Retina (tissue), 1 donor: ENCODE data around the gene OR10R2.
"Not testable (repeated sequence)": the region's sequence is repeated elsewhere in the genome, so short reads cannot be mapped to it uniquely, and the experiment has no call there.

Source experiments
- DNase-seq: peaks from one replicate; pipeline ENCODE4 v3.0.0-alpha.2; 2016

The OR10R2 gene, protein sequence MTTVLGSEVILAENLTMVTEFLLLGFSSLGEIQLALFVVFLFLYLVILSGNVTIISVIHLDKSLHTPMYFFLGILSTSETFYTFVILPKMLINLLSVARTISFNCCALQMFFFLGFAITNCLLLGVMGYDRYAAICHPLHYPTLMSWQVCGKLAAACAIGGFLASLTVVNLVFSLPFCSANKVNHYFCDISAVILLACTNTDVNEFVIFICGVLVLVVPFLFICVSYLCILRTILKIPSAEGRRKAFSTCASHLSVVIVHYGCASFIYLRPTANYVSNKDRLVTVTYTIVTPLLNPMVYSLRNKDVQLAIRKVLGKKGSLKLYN

DNA sequence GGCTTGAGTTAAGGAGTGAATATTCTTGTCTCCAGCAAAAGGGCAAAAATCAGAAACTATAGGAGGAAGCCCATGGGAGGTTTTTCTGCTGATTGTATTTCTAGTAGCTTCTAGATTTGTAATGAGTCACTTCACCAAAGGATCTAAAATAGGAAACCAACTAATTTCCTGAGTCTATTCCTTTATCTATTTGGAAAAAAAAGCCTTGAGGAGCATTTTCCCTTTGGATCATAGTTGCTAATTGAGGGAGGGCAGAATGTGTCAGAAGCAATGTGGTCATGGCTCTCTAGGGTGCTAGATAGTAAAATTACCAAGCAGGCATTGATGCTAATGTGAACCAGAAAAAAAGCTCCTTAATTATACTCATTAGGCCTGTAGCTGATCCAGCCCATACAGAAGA, at the start of gene OR10R2:
TSS of gene OR10R2 (plus strand) at position 301 of the 400 bp plus-strand sequence. CDS start 106 bp downstream, outside the sequence.
- DNase-seq = peak; percentile 3

DNA sequence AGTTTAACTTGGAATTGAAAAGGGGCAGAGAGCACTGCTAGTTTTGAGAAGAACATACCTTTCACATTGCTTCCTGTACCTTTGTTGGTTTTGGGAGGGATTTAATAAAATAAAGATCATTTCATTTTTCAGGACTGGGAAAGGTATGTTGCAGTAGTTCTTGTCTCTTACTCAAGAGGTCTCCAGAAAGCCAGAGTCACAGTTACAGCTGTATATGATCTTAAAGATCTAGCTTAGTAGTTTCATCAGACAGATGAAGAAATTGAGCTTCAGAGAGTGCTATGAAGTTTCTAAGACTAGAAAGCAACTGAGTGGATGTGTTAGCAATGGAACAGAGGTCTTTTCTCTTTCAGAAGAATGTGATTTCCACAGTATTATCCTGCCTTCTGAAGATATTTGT, 47.0 kb upstream of the OR10R2 start:
- DNase-seq = no peak

DNA sequence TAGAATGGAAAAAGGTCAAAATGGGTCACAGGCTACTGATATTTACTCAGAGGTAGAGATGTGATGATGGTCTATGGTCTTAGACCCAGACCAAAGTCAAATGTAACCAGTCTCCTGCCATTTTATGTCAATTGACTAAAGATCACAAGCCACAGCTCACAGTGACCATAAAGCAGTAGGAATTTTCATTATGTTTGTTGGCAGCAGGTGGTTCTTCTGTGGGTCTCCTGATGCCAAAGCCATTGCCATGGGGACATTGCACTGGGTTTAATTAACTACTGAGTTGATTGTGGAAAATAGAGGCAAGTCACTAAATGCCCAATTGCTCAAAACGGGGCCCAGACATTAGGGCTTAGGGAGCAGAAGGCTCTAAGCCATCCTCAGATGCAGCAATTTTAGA, 45.9 kb upstream of the OR10R2 start, which contains the start of gene OR10K2:
TSS of gene OR10K2 (minus strand) at position 101 of the 400 bp plus-strand sequence. CDS start 5,371 bp downstream, outside the sequence.
- DNase-seq = no peak

DNA sequence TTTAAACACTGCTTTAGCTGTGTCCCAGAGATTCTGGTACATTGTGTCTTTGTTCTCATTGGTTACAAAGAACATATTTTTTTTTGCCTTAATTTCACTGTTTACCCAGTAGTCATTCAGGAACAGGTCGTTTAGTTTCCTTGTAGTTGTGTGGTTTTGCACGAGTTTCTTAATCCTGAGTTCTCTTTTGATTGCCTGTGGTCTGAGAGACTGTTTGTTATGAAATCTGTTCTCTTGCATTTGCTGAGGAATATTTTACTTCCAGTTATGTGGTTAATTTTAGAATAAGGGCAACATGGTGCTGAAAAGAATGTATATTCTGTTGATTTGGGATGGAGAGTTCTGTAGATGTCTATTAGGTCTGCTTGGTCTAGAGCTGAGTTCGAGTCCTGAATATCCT, 41.9 kb upstream of the OR10R2 start:
- not testable (repeated sequence) for DNase-seq

DNA sequence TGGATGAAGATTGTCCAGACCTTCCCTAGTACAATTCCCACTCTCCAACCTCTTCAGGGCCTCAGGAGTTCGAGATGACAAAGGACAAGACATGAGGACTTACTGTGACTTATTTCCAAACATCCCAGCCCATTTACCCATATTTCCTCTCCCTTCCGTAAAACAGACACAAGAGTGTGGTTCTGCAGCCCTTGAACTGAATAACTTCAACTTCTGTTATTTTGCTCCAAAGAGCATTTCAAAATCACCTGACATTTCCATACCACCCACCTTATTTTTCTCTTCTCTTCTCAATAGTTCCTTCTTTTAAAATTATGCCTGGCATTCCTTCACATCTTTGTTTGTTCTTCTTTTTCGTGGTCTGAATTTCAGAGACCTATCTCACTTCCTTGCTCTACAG, 37.3 kb upstream of the OR10R2 start:
- no peak for DNase-seq

DNA sequence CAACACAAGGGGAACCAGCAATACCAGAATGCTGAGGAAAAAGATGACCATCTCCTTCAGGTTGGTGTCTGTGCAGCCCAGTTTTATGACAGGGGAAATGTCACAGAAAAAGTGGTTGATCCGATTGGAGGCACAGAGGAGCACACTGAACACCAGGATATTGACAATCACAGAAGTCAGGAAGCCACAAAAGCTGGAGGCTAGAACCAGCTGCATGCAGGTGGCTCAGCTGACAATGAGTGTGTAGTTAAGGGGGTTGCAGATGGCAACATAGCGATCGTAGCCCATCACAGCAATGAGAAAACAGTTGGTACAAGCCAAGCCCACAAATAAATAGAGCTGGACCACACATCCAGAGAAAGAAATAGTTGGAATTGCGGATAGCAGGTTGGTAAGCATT, 26.6 kb upstream of the OR10R2 start:
- no peak for DNase-seq

DNA sequence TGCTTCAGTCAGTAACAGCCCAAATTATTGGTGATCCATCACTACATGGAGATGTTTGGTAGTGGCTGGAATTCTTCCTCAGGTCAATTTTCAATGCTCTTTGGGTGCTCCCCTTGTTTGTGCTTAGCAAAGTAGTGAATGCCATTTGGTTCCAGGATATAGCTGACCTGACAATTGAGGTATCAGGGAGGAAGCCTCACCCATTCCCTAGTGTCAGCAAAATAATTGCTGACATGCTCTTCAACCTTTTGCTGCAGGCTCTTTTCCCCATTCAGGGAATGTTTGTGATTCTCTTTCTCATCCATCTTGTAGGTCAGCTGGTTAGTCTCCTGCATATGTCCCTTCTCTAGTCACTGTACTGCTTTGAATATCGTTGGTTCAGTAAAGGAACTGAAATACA, 17.5 kb upstream of the OR10R2 start:
- no peak for DNase-seq

DNA sequence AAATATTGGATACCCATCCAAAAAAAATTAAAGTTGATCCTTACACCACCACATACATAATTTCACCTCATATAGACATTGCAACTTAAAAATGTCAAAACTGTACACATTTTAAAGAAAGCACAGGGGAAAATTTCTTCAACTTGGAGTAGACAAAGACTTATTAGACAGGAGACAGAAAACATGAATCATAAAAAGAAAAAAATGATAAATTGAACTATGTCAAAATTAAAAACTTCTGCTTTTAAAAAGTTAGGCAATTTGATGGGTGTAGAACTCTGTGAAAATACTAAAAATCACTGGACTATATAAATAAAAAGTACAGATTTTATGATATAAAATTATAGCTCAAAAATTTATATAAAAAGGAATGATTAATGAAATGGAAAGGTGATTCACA, 14.8 kb upstream of the OR10R2 start:
- DNase-seq = no peak

DNA sequence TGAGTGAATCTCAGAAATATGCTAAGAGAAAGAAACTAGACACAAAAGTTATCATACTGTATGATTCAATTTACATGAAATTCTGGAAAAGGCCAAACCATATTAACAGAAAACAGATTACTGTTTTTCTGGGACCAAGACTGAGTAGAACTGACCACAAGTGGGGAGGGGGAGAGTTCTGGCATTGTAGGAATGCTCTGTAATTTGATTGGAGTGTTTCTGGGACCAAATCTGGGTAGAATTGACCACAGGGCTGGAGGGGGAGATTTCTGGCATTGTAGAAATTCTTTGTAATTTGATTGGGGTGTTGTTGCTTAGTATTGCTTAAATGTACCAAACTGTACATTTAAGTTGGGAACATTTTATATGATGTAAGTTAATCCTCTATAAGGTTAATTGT, 13.8 kb upstream of the OR10R2 start:
- no peak for DNase-seq

DNA sequence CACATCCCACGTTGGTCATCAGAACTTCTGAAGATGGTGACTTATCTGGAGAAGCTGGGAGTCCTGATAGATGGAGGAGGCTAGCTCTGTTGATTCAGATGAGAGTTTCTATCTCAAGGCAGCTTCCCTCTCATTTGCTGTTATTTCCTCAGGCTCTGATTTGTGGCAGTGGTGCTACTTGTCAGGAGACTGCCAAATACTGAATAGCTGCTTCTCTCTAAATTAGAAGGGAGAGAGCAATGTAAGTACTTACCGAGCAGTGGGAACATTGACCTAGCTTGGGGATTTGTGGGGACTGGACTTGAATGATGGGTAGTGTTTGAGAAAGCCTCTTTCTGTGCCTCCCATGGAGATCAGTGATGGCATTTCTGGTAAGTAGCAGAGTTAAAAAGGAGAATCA, 10.5 kb upstream of the OR10R2 start, which contains the start of gene OR10K1:
TSS of gene OR10K1 (plus strand) at position 301 of the 400 bp plus-strand sequence. CDS start 3,728 bp downstream, outside the sequence.
- no peak for DNase-seq

DNA sequence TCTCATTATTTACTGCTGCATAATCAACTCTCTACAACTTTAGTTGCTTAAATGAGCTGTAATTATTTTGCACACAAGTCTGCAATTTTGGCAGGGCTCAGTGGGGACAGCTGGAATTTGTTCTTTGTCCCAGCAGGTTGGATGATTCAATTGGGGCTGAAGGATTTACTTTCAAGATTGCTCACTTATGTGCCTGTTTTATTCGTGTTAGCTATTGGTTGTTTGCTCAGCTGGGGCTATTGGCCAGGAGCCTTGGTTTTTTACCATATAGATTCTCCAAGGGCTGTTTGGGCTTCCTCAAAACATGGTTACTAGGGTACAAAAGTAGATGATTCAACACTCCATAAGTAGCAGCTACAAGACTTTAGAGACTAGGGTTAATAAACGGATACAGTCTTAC, 13.4 kb downstream of the OR10R2 start:
- no peak for DNase-seq

DNA sequence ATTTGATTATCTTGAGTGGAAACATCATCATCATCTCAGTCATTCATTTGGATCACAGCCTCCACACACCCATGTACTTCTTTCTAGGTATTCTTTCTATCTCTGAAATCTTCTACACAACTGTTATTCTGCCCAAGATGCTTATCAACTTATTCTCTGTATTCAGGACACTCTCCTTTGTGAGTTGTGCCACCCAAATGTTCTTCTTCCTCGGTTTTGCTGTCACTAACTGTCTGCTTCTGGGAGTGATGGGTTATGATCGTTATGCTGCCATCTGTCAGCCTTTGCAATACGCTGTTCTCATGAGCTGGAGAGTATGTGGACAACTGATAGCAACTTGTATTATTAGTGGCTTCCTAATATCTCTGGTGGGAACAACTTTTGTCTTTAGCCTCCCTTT, 19.3 kb downstream of the OR10R2 start:
- DNase-seq = no peak

DNA sequence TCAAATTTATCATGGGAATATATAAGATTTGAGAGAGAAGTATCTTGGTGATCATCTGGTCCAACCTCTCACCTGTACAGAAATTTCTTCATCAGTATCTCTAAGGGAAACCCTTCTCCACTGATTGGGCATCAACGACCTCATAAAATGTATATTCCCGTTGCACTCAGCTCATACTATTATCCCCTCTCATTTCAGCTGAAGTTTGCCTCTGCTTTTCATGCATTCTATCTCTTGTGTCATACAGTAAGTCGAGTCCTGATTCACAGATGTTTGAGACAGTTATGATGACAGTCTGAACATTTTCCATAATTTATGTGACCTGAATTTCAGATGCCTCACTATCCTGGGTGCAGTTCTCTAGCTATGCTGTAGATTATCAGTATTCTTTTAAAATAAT, 21.0 kb downstream of the OR10R2 start:
- no peak for DNase-seq

DNA sequence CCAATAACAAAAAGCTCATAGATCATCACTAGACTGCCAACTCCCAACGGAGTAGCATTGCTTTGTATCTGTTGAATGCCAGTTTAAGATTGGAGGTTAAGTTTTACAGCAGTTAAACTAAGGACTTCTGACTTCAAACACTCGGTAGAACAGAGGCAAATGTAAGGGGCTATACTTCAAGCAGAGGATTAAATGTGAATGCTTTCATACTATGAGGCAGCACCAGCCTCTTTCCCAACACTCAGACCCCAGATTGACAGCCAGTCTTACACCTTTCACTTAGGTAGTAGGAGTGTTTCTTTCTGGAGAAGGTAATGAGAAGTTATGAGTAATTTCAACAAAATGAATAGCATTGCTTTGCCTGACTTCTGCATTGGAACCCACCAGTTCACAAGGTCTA, 22.8 kb downstream of the OR10R2 start:
- DNase-seq = no peak

DNA sequence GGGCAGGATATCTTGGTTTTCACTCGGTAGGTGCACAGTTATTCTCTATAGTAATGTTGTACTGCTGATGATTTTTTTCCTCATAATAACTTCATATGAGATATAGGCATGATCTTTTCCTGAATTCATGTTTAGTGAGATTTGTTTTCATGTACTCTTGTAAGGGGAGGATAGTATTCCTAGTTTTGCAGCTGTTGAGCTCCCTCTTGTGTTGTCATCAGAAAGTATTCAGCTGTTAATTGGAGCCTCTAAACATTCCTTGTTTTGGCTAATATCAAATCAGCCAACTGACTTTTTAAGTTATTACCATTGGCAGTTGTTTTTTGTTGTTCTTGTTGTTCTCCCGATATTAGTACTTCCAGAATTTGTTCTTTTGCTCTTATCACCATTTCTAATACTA, 24.4 kb downstream of the OR10R2 start:
- DNase-seq = no peak

DNA sequence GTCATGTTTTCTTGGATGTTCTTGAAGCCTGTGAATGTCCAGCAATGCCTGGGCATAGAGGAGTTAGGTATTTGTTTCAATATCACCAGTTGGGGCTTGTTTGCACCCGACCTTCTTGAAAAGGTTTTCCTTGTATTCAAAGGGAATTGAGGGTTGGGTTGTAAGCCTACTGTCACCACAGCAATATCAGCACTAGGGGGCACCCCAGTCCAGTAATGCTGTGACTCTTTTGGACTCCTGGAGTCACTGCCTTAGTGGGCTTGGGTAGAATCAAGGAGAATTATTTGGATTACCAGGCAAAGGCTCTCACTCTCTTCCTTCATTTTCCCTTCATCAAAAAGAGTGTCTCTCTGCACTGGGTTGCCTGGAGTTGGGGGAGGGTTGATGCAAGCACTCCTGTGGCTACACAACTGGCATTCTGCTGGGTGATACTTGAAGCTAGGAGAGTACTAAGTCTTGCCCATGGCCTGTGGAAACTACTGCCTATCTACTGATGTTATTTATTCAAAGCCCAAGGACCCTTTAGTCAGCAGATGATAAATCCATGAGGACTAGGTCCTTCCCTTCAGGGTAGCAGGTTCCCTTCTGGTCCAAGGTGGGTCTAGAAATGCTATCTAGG, 34.5 kb downstream of the OR10R2 start:
- no peak for DNase-seq

DNA sequence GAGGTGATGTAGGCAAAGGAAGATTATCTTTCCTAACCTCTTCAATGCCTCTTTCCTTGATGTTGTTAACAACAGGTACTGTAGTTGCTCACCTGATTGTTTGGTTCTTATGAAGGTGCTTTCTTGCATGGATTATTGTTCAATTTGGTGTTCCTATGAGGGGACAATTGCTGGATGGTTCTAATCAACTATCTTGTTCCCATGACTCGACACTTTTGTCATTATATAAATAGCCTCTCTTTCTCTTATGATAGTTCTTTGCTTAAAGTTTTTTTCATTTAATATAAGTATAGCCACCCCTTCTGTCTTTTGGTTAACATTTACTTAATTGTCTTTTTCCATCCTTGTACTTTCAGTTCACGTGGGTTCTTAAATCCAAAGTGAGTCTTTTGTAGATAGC, 35.5 kb downstream of the OR10R2 start:
- no peak for DNase-seq

DNA sequence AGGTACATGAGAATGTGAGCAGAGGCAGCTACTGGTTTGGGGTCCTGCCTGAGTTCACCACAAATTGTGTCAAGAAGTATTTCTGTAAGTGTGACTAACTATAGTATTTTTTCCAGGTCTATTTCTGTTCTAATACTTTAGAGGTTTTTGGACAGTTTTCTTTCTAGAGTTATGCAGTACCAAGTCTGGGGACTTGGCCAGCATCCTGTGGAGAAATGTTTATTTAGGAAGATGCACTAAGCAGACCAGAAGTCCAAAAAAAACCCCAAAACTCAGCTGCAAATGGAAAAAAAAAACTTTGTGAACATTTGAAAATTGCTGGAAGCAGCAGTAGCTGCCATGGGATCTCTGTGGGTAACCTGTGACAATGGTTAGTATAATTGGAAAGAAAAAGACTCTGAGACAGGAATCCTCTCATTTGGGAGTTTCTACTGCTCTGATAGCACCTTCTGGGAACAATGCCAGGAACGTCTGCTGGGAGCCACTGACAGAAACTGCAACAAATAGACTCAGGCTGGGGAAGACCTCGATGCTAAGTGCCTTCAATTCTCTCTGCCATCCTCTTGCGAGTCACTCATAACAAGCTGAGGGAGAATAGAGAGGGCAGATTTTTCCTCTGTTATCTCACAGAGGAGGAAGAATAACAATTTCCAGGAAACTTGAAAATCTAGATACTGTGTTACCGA, 37.6 kb downstream of the OR10R2 start:
- no peak for DNase-seq

DNA sequence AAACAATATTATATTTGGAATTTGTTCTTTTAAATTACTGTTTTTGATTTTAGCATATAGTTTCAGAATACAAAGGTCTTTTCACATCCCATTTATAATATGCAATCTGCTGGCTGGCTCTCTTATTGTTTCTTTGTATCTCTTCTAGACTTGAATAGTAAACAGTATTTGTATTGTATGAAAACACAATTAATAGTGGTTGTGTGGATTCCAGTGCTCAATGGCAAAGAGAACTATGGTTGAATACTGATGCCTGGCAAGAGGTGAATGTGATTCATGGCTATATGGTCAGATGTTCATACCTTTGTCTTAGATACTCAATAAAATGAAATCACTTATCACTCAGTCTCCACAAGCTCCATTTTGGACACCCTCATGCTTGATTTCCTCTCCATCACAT, 44.9 kb downstream of the OR10R2 start:
- no peak for DNase-seq

DNA sequence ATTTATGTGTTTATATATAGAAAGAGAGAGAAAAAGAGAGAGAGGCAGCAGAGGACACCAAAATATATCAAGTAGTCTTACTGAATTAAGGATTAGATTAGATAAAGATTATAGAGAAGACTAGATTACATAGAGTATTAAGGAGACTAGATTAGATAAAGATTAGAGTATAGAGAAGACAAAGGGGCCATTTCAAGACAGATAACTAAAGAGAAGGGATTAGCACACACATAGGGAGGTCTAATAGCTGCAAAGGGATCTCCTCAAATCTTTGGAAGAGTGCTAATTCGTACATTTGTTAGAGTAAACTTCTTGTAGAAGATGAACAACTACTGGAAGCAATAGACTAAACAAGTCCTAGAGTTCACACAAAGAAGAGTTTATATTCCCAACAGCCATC, 48.0 kb downstream of the OR10R2 start:
- DNase-seq = no peak

DNA sequence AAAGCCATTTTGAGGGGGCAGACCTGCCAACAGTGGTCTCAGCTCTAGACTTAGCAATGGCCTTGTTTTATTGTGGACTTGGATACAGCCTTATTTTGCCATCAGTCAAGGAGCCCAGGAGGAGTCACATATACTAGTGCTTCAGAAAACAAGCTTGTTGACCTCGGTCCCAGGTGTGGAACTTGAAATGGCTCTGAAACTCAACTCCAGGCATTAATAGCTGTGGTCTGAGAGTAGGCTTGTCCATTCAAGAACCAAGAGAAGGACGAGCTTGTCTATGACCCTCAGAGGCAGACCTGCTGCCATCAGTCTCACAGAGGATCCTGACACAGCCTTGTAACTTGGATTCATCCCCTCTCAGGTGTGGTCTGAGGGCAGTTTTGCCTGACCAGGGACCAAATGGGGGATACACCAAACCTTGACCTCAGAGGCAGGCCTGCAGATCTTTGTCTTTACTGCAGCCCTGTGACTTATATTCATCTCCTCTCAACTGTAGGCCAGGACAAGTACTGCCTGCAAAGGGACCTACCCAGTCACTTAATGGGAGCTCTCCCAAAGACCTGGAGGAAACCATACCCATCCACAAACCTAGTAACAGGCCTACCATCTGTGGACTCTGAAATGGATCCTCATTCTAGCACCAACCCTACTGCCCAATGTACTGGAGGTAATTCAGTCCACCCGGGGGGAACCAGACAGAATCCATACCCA, 49.1 kb downstream of the OR10R2 start:
- no peak for DNase-seq

DNA sequence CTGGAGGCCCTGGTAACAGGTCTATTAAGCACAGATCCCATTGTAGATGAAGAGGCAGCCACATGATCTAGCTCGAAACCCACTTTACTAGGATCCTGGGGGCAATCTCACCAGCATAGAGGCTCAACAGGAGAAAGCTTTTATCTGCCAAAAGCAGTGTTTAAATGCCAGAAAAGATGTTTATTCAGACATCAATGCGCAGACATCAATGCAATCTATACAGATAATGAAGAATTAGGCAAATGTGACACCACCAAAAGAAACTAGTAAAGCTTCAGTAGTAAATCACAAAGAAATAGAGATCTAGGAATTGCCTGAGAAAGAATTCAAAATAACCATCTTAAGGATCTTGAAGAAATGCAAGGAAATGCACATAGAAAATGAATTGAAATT, 49.6 kb downstream of the OR10R2 start:
- no peak for DNase-seq

DNA sequence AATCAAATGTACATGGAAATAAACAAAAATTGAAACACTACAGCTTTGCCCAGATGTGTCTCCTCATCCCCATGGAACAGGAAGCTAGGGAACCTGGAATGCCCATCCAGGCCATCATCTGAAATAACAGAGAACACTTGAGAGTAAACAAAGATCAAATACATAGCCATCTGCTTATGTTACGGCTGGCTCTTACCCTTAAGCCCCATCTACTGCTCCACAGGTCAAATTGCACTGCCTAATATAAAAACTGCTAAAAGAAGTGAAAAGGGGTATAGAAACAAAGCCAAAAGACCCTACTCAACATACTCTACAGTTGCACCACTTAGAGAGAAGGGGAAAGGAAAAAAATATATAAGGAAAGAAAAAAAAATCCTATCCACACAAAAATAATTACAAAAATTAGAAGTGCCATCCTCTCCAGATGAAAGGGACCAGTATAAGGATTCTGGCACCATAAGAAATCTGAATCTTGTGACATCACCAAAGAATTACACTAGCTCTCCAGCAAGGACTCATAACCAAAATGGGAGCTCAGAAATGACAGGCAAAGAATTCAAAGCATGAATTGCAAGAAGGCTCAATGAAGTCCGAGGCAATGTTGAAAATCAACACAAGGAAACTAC, 55.3 kb downstream of the OR10R2 start:
- DNase-seq = peak; percentile 3
